Measurements from ENCODE around the gene IL12RB1.

IL12RB1 gene

DNA sequence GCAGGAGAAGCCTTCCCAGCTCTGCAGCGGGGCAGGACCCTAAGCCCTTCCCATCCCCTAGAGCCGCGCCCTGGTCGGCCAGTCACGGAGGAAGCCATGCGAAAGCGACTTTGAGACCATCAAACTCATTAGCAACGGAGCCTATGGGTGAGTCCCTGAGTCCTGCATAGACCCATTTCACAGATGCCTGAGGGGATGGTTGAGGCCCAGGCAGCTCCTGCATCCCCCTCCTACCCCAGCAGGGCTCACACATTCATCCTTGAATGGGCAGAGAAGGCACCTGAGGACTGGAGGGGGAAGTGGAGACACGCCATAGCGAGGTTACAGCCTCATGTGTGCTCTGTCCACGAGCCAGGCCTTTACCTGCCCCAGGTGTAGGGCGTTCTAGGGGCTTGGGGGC lies 42.1 kb upstream of the IL12RB1 start:
- TF ChIP-seq, protein P1, sequence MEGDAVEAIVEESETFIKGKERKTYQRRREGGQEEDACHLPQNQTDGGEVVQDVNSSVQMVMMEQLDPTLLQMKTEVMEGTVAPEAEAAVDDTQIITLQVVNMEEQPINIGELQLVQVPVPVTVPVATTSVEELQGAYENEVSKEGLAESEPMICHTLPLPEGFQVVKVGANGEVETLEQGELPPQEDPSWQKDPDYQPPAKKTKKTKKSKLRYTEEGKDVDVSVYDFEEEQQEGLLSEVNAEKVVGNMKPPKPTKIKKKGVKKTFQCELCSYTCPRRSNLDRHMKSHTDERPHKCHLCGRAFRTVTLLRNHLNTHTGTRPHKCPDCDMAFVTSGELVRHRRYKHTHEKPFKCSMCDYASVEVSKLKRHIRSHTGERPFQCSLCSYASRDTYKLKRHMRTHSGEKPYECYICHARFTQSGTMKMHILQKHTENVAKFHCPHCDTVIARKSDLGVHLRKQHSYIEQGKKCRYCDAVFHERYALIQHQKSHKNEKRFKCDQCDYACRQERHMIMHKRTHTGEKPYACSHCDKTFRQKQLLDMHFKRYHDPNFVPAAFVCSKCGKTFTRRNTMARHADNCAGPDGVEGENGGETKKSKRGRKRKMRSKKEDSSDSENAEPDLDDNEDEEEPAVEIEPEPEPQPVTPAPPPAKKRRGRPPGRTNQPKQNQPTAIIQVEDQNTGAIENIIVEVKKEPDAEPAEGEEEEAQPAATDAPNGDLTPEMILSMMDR (IDR thresholded peaks at IDR 0.05), result no peak
- no peak overlapping the region for H2AFZ ChIP-seq
- no peaks in the 10 kb centered on the region for H3K27me3 ChIP-seq (ENCODE audit: control insufficient read depth, insufficient read depth, low read length)
- H3K79me2 ChIP-seq, result no peaks in the 10 kb centered on the region
- H3K36me3 ChIP-seq (ENCODE audit: control insufficient read depth, insufficient read depth, low read length), result no peaks in the 10 kb centered on the region
- no peaks in the 10 kb centered on the region for H3K9me3 ChIP-seq (ENCODE audit: control insufficient read depth, low read length)
- no peak overlapping the region for H3K4me2 ChIP-seq (ENCODE audit: low read length)
- no peak overlapping the region for H3K4me3 ChIP-seq (ENCODE audit: low read depth, low read length)
- no peaks in the 10 kb centered on the region for H3K4me1 ChIP-seq
- H3K9ac ChIP-seq, result no peak overlapping the region
- H3K27ac ChIP-seq, result no peak overlapping the region

DNA sequence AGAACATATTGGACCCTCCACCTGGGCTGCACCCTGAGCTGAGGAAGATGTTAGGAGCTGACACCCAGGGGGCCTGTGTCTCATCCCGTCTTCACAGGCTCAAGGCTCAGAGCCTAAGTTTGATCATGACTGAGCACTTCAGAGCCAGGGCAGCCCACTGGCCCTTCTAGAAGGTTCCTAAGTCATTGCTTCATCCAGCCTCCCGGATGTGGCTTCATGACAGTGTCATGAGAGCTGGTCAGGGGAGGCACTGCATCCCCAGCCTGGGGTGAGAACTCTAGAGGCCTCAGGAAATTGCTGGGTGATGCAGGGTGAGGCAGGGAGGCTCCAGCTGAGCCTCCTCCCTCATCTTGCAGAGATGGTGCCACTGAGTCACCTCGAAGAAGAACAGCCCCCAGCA lies 41.3 kb upstream of the IL12RB1 start:
- TF ChIP-seq, protein P1 (IDR thresholded peaks at IDR 0.05), result no peak
- H3K27me3 ChIP-seq (ENCODE audit: control insufficient read depth, insufficient read depth, low read length), result no peaks in the 10 kb centered on the region
- H3K4me2 ChIP-seq (ENCODE audit: low read length), result no peak overlapping the region
- no peak overlapping the region for H3K4me3 ChIP-seq (ENCODE audit: low read depth, low read length)
- H3K36me3 ChIP-seq (ENCODE audit: control insufficient read depth, insufficient read depth, low read length), result no peaks in the 10 kb centered on the region
- H2AFZ ChIP-seq, result no peak overlapping the region
- no peaks in the 10 kb centered on the region for H3K79me2 ChIP-seq
- no peak overlapping the region for H3K27ac ChIP-seq
- H3K4me1 ChIP-seq, result no peaks in the 10 kb centered on the region
- H3K9me3 ChIP-seq (ENCODE audit: control insufficient read depth, low read length), result no peaks in the 10 kb centered on the region
- H3K9ac ChIP-seq, result no peak overlapping the region

DNA sequence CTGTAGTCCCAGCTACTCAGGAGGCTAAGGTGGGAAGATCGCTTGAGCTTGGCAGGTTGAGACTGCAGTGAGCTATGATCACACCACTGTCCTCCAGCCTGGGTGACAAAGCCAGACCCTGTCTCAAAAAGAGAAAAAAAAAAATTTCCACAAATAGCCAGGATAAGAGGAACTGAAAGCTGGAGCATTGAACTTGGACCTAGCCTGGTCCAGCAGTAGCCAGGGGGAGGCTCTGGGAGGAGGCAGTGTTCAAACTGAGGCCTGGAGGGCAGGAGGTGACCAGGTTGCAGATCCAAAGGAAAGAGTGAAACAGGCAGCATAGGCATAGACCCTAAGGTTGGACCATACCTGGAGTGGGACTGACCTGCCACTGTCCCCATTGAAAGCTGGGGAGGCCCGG lies 39.4 kb upstream of the IL12RB1 start:
- H3K27me3 ChIP-seq (ENCODE audit: control insufficient read depth, insufficient read depth, low read length), result no peaks in the 10 kb centered on the region
- H3K4me2 ChIP-seq (ENCODE audit: low read length), result no peak overlapping the region
- H3K27ac ChIP-seq, result no peak overlapping the region
- TF ChIP-seq, protein P1 (IDR thresholded peaks at IDR 0.05), result no peak
- H3K36me3 ChIP-seq (ENCODE audit: control insufficient read depth, insufficient read depth, low read length), result no peaks in the 10 kb centered on the region
- H3K4me1 ChIP-seq, result no peaks in the 10 kb centered on the region
- no peaks in the 10 kb centered on the region for H3K9me3 ChIP-seq (ENCODE audit: control insufficient read depth, low read length)
- no peaks in the 10 kb centered on the region for H3K79me2 ChIP-seq
- H3K4me3 ChIP-seq (ENCODE audit: low read depth, low read length), result no peak overlapping the region
- no peak overlapping the region for H2AFZ ChIP-seq
- H3K9ac ChIP-seq, result no peak overlapping the region

DNA sequence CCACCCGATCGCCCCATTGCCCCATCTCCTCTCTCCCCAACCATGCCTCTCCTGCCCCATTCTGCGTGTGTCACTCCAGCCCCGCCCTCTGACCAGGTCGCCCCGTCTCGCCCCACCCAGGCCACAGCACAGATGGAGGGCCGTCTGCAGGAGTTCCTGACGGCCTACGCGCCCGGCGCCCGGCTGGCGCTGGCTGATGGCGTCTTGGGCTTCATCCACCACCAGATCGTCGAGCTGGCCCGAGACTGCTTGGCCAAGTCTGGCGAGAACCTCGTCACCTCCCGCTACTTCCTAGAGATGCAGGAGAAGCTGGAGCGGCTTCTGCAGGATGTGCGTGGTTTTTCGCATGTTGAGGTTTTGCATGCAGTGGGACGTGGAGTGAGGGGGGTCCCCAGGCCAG lies 37.1 kb upstream of the IL12RB1 start:
- Histone ChIP-seq H2AFZ (no peak overlapping the region), H3K27me3 (ENCODE audit: control insufficient read depth, insufficient read depth, low read length) (no peaks in the 10 kb centered on the region), H3K36me3 (ENCODE audit: control insufficient read depth, insufficient read depth, low read length) (no peaks in the 10 kb centered on the region), H3K4me2 (ENCODE audit: low read length) (no peak overlapping the region), H3K79me2 (no peaks in the 10 kb centered on the region), H3K27ac (no peak overlapping the region), H3K4me1 (no peaks in the 10 kb centered on the region), H3K9ac (no peak overlapping the region), H3K9me3 (ENCODE audit: control insufficient read depth, low read length) (no peaks in the 10 kb centered on the region), H3K4me3 (ENCODE audit: low read depth, low read length) (no peak overlapping the region)
- TF ChIP-seq, protein P1 (IDR thresholded peaks at IDR 0.05), result no peak

DNA sequence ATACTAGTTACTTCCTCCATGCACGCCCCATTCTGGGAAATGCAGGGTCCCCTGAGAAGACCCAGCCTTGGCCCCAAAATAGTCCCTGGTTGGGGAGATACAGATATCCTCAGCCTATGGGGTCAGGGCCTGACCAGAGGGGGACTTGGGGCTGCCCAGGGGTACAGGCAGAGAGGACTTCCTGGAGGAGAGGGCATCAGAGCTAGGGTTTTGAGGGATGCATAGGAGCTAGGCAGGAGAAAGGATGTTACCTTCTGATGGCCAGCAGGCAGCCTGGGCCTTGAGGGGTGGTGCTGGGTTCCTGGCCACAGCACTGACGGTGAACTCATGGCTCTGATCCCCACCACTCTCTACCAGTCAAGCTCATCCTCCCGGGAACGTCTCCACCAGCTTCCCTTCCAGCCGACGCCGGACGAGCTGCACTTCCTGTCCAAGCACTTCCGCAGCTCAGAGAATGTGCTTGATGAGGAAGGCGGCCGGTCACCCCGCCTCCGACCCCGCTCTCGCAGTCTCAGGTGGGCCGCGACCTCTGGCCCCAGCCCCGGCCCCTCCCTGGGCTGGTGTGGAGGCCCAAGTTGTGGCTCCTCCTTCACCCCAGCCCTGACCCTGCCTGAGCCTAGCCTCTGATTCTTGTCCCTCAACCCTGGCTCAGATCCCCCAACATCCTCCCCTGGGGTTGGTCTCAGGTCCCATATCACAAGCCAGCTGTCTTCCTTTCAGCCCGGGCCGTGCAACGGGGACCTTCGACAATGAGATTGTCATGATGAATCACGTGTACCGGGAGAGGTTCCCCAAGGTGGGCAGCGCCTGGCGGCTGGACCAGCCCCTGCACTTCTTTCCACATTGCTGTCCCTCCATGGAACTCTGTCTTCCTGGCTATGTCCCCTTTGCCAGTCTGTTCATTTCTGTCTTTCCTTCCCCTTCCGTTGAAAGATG lies 36.4 kb upstream of the IL12RB1 start:
- TF ChIP-seq, protein P1 (IDR thresholded peaks at IDR 0.05), result no peak
- Histone ChIP-seq H2AFZ (no peak overlapping the region), H3K36me3 (ENCODE audit: control insufficient read depth, insufficient read depth, low read length) (no peaks in the 10 kb centered on the region), H3K79me2 (no peaks in the 10 kb centered on the region), H3K4me3 (ENCODE audit: low read depth, low read length) (no peak overlapping the region), H3K4me2 (ENCODE audit: low read length) (no peak overlapping the region), H3K4me1 (no peaks in the 10 kb centered on the region), H3K27ac (peak overlapping the region; percentile 32), H3K9me3 (ENCODE audit: control insufficient read depth, low read length) (no peaks in the 10 kb centered on the region), H3K9ac (no peak overlapping the region), H3K27me3 (ENCODE audit: control insufficient read depth, insufficient read depth, low read length) (no peaks in the 10 kb centered on the region)

All from parathyroid adenoma (tissue), 2 donors.